Measurements from ENCODE around the gene SLC16A9. TPM values are rescaled to one million over a fixed set of nuclear protein-coding genes. Genes with fewer than 3 reads are reported as not detected.

Gene SLC16A9
- total and polyA plus RNA-seq, 7 donors, result 0.36 to 8.4 (median 3.0) TPM; not detected in 1

GRCh38 chr10:59705931-59706330, 3.7 kb downstream of the SLC16A9 start:
- intact Hi-C loops (cut with DNase I), result no loop called here

GRCh38 chr10:59704630-59705029, 5.0 kb downstream of the SLC16A9 start:
- no peak overlapping the region for H3K27ac ChIP-seq

More at GRCh38 chr10:59705931-59706330, 3.7 kb downstream of the SLC16A9 start:
- H3K4me3 ChIP-seq, result no peak overlapping the region
- H3K9me3 ChIP-seq, result no peaks in the 10 kb centered on the region
- no peak overlapping the region for H3K27ac ChIP-seq
- H3K4me1 ChIP-seq, result peaks cover 0 to 18% (median 12%) of the 10 kb centered on the region in 4 donors
- no peaks in the 10 kb centered on the region for H3K36me3 ChIP-seq
- peaks cover 0 to 18% (median 0%) of the 10 kb centered on the region in 3 donors for H3K27me3 ChIP-seq
- no peak for DNase-seq
- TF ChIP-seq POLR2AphosphoS5 (IDR thresholded peaks at IDR 0.05), result no peak
- TF ChIP-seq EP300 (IDR thresholded peaks at IDR 0.05), result no peak
- no peak for TF ChIP-seq POLR2A (IDR thresholded peaks at IDR 0.05)
- TF ChIP-seq CTCF (IDR thresholded peaks at IDR 0.05), result no peak

GRCh38 chr10:59702347-59702746, 7.3 kb downstream of the SLC16A9 start:
- 62 to 78% methylated on average over 4 of the region's 4 CpGs for WGBS, 2 donors
- no peak overlapping the region for H3K27ac ChIP-seq

More at GRCh38 chr10:59704630-59705029, 5.0 kb downstream of the SLC16A9 start:
- WGBS, 2 donors, result 13 to 65% methylated on average over 2 of the region's 2 CpGs
- DNase-seq, result no peak
- Histone ChIP-seq H3K4me3 (no peak overlapping the region), H3K36me3 (no peaks in the 10 kb centered on the region), H3K4me1 (peaks cover 0 to 11% (median 9%) of the 10 kb centered on the region in 4 donors), H3K27me3 (peaks cover 0 to 18% (median 0%) of the 10 kb centered on the region in 3 donors), H3K9me3 (no peaks in the 10 kb centered on the region)
- intact Hi-C loops (cut with DNase I), result no loop called here
- TF ChIP-seq POLR2AphosphoS5 (IDR thresholded peaks at IDR 0.05), result no peak
- TF ChIP-seq POLR2A (IDR thresholded peaks at IDR 0.05), result no peak
- TF ChIP-seq CTCF (IDR thresholded peaks at IDR 0.05), result no peak
- TF ChIP-seq EP300 (IDR thresholded peaks at IDR 0.05), result no peak

GRCh38 chr10:59700709-59701108, 8.9 kb downstream of the SLC16A9 start:
- no peak for DNase-seq
- no peaks in the 10 kb centered on the region for H3K9me3 ChIP-seq
- H3K4me1 ChIP-seq, result no peaks in the 10 kb centered on the region
- 67 to 72% methylated on average over 4 of the region's 4 CpGs for WGBS, 2 donors
- TF ChIP-seq POLR2A (IDR thresholded peaks at IDR 0.05), result no peak
- no peak for TF ChIP-seq EP300 (IDR thresholded peaks at IDR 0.05)
- TF ChIP-seq POLR2AphosphoS5 (IDR thresholded peaks at IDR 0.05), result no peak
- no peak for TF ChIP-seq CTCF (IDR thresholded peaks at IDR 0.05)
- no peak overlapping the region for H3K27ac ChIP-seq
- H3K4me3 ChIP-seq, result no peak overlapping the region
- intact Hi-C loops (cut with DNase I), result no loop called here
- no peaks in the 10 kb centered on the region for H3K36me3 ChIP-seq
- no peaks in the 10 kb centered on the region for H3K27me3 ChIP-seq

More at GRCh38 chr10:59702347-59702746, 7.3 kb downstream of the SLC16A9 start:
- intact Hi-C loops (cut with DNase I), result no loop called here
- DNase-seq, result no peak
- Histone ChIP-seq H3K4me1 (no peaks in the 10 kb centered on the region), H3K4me3 (no peak overlapping the region), H3K9me3 (no peaks in the 10 kb centered on the region), H3K36me3 (no peaks in the 10 kb centered on the region), H3K27me3 (no peaks in the 10 kb centered on the region)
- no peak for TF ChIP-seq POLR2A (IDR thresholded peaks at IDR 0.05)
- no peak for TF ChIP-seq POLR2AphosphoS5 (IDR thresholded peaks at IDR 0.05)
- TF ChIP-seq CTCF (IDR thresholded peaks at IDR 0.05), result no peak
- no peak for TF ChIP-seq EP300 (IDR thresholded peaks at IDR 0.05)

GRCh38 chr10:59698326-59698725, 11.3 kb downstream of the SLC16A9 start:
- Histone ChIP-seq H3K4me1 (no peaks in the 10 kb centered on the region), H3K27ac (no peak overlapping the region), H3K4me3 (no peak overlapping the region), H3K9me3 (no peaks in the 10 kb centered on the region), H3K27me3 (no peaks in the 10 kb centered on the region), H3K36me3 (no peaks in the 10 kb centered on the region)
- TF ChIP-seq EP300 (IDR thresholded peaks at IDR 0.05) (no peak), CTCF (IDR thresholded peaks at IDR 0.05) (no peak), POLR2A (IDR thresholded peaks at IDR 0.05) (no peak), POLR2AphosphoS5 (IDR thresholded peaks at IDR 0.05) (no peak)
- 64 to 79% methylated on average over 1 of the region's 1 CpG for WGBS, 2 donors
- no peak for DNase-seq
- intact Hi-C loops (cut with DNase I), result no loop called here
